ENCODE results near the gene POGK.

POGK gene

DNA sequence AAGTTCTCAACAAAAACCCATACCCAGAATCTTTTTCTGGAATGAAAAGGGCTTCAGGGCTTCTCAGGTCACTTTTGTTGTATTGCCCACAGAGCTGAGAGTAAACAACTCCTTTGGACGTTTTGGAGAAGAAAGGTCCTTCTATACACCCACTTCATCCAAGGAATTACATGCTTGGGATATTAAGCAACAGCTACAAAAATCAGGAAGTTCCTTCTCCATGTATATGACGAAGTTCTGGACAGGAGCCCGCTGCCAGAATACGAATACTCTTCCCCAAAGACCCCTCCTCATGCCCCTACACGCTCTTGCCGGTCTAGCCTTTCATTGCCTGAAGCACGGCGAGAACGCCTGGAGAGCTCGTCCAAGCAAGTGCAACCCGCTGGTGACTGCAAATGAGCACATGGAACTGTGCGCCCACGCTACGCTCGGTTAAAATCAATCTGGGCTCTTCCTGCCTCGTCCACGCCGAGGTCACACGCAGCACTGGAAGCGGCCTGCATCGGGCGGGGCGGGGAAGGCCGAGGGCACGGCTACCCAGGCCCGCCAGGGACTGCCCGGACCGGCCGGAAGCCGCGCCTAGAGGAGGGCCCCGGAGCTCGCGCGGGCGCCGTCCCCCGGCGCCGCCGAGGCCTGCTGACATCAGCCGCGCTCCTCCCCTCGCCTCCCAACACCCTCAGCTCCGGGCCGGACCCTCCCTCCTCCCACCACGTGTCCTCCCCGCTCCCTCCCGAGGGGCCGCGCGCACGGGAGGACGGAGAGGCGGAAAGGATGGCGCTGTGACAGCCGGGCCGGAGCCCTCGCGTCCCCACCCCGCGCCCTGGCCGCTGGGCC, at the start of gene POGK (continued):
- TF ChIP-seq ZNF175 (tag by site-specific recombination; IDR thresholded peaks at IDR 0.05) (no peak), ZSCAN16 (tag by site-specific recombination; IDR thresholded peaks at IDR 0.05) (no peak), ZXDB (tag by site-specific recombination; IDR thresholded peaks at IDR 0.05) (peak; percentile 77), ZBTB7A (tag by site-specific recombination; IDR thresholded peaks at IDR 0.05; ENCODE audit: low read depth) (no peak), ZNF10 (tag by site-specific recombination; IDR thresholded peaks at IDR 0.05) (peak; percentile 38; the same call in 1 of the 2 replicates), ZNF404 (tag by site-specific recombination; IDR thresholded peaks at IDR 0.05) (no peak), ZNF221 (tag by site-specific recombination; IDR thresholded peaks at IDR 0.05; ENCODE audit: borderline replicate concordance) (no peak), ZNF37A (tag by site-specific recombination; IDR thresholded peaks at IDR 0.05) (peak; percentile 64), ZNF350 (tag by site-specific recombination; IDR thresholded peaks at IDR 0.05) (no peak), KLF9 (tag by site-specific recombination; IDR thresholded peaks at IDR 0.05; ENCODE audit: low read depth) (peak; percentile 63; the same call in 1 of the 2 replicates), ZNF530 (tag by site-specific recombination; IDR thresholded peaks at IDR 0.05; ENCODE audit: low read depth) (no peak), KLF7 (tag by site-specific recombination; IDR thresholded peaks at IDR 0.05; ENCODE audit: borderline replicate concordance) (no peak), ZNF837 (tag by site-specific recombination; IDR thresholded peaks at IDR 0.05) (no peak), GLI4 (tag by site-specific recombination; IDR thresholded peaks at IDR 0.05) (0 out of 2 replicates have a peak, but pooled peaks have one; percentile 22), ZNF366 (tag by site-specific recombination; conservative IDR thresholded peaks at IDR 0.05) (no peak), ZNF791 (tag by site-specific recombination; IDR thresholded peaks at IDR 0.05) (no peak), ZNF146 (tag by site-specific recombination; IDR thresholded peaks at IDR 0.05) (no peak), ZNF324 (tag by site-specific recombination; IDR thresholded peaks at IDR 0.05) (peak; percentile 40; the same call in 1 of the 2 replicates), BCL11A (tag by site-specific recombination; IDR thresholded peaks at IDR 0.05; ENCODE audit: low read depth) (no peak), EGR2 (tag by site-specific recombination; IDR thresholded peaks at IDR 0.05; ENCODE audit: low read depth) (peak; percentile 46)
- TF ChIP-seq, protein P1, sequence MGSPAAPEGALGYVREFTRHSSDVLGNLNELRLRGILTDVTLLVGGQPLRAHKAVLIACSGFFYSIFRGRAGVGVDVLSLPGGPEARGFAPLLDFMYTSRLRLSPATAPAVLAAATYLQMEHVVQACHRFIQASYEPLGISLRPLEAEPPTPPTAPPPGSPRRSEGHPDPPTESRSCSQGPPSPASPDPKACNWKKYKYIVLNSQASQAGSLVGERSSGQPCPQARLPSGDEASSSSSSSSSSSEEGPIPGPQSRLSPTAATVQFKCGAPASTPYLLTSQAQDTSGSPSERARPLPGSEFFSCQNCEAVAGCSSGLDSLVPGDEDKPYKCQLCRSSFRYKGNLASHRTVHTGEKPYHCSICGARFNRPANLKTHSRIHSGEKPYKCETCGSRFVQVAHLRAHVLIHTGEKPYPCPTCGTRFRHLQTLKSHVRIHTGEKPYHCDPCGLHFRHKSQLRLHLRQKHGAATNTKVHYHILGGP (tag by site-specific recombination; IDR thresholded peaks at IDR 0.05), result no peak
- TF ChIP-seq, protein P2, sequence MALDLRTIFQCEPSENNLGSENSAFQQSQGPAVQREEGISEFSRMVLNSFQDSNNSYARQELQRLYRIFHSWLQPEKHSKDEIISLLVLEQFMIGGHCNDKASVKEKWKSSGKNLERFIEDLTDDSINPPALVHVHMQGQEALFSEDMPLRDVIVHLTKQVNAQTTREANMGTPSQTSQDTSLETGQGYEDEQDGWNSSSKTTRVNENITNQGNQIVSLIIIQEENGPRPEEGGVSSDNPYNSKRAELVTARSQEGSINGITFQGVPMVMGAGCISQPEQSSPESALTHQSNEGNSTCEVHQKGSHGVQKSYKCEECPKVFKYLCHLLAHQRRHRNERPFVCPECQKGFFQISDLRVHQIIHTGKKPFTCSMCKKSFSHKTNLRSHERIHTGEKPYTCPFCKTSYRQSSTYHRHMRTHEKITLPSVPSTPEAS (tag by site-specific recombination; IDR thresholded peaks at IDR 0.05), result no peak
- TF ChIP-seq, protein P3, sequence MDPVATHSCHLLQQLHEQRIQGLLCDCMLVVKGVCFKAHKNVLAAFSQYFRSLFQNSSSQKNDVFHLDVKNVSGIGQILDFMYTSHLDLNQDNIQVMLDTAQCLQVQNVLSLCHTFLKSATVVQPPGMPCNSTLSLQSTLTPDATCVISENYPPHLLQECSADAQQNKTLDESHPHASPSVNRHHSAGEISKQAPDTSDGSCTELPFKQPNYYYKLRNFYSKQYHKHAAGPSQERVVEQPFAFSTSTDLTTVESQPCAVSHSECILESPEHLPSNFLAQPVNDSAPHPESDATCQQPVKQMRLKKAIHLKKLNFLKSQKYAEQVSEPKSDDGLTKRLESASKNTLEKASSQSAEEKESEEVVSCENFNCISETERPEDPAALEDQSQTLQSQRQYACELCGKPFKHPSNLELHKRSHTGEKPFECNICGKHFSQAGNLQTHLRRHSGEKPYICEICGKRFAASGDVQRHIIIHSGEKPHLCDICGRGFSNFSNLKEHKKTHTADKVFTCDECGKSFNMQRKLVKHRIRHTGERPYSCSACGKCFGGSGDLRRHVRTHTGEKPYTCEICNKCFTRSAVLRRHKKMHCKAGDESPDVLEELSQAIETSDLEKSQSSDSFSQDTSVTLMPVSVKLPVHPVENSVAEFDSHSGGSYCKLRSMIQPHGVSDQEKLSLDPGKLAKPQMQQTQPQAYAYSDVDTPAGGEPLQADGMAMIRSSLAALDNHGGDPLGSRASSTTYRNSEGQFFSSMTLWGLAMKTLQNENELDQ (tag by site-specific recombination; IDR thresholded peaks at IDR 0.05; ENCODE audit: low read depth), result no peak
- TF ChIP-seq, protein P4, sequence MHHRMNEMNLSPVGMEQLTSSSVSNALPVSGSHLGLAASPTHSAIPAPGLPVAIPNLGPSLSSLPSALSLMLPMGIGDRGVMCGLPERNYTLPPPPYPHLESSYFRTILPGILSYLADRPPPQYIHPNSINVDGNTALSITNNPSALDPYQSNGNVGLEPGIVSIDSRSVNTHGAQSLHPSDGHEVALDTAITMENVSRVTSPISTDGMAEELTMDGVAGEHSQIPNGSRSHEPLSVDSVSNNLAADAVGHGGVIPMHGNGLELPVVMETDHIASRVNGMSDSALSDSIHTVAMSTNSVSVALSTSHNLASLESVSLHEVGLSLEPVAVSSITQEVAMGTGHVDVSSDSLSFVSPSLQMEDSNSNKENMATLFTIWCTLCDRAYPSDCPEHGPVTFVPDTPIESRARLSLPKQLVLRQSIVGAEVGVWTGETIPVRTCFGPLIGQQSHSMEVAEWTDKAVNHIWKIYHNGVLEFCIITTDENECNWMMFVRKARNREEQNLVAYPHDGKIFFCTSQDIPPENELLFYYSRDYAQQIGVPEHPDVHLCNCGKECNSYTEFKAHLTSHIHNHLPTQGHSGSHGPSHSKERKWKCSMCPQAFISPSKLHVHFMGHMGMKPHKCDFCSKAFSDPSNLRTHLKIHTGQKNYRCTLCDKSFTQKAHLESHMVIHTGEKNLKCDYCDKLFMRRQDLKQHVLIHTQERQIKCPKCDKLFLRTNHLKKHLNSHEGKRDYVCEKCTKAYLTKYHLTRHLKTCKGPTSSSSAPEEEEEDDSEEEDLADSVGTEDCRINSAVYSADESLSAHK (tag by site-specific recombination; IDR thresholded peaks at IDR 0.05), result no peak
- TF ChIP-seq, protein P5, sequence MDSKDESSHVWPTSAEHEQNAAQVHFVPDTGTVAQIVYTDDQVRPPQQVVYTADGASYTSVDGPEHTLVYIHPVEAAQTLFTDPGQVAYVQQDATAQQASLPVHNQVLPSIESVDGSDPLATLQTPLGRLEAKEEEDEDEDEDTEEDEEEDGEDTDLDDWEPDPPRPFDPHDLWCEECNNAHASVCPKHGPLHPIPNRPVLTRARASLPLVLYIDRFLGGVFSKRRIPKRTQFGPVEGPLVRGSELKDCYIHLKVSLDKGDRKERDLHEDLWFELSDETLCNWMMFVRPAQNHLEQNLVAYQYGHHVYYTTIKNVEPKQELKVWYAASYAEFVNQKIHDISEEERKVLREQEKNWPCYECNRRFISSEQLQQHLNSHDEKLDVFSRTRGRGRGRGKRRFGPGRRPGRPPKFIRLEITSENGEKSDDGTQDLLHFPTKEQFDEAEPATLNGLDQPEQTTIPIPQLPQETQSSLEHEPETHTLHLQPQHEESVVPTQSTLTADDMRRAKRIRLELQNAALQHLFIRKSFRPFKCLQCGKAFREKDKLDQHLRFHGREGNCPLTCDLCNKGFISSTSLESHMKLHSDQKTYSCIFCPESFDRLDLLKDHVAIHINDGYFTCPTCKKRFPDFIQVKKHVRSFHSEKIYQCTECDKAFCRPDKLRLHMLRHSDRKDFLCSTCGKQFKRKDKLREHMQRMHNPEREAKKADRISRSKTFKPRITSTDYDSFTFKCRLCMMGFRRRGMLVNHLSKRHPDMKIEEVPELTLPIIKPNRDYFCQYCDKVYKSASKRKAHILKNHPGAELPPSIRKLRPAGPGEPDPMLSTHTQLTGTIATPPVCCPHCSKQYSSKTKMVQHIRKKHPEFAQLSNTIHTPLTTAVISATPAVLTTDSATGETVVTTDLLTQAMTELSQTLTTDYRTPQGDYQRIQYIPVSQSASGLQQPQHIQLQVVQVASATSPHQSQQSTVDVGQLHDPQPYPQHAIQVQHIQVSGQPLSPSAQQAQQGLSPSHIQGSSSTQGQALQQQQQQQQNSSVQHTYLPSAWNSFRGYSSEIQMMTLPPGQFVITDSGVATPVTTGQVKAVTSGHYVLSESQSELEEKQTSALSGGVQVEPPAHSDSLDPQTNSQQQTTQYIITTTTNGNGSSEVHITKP (tag by site-specific recombination; IDR thresholded peaks at IDR 0.05), result peak; percentile 24; the same call in 1 of the 2 replicates
- TF ChIP-seq, protein P6, sequence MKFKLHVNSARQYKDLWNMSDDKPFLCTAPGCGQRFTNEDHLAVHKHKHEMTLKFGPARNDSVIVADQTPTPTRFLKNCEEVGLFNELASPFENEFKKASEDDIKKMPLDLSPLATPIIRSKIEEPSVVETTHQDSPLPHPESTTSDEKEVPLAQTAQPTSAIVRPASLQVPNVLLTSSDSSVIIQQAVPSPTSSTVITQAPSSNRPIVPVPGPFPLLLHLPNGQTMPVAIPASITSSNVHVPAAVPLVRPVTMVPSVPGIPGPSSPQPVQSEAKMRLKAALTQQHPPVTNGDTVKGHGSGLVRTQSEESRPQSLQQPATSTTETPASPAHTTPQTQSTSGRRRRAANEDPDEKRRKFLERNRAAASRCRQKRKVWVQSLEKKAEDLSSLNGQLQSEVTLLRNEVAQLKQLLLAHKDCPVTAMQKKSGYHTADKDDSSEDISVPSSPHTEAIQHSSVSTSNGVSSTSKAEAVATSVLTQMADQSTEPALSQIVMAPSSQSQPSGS (tag by site-specific recombination; IDR thresholded peaks at IDR 0.05; ENCODE audit: low read depth), result no peak

Measured in HEK293 (cell line).